Natural killer cell (primary cell): ENCODE data around the gene STAG1. TPM values are rescaled to one million over a fixed set of nuclear protein-coding genes. Genes with fewer than 3 reads are reported as not detected.

Experiments used
- ATAC-seq, 3 donors: fragments of 150-1000 bp in 2 of 3; fragments of 200-7000 bp in 1 of 3; cut with Tn5 transposase; 1 replicate in 1 of 3; 2 replicates in 2 of 3; pipeline ENCODE4 v1.10.0; 2021; ENCODE audit warnings: mild to moderate bottlenecking in 2 of 3, moderate library complexity in 2 of 3
- DNase-seq, 2 donors: peaks; one replicate each; pipeline versions ENCODE4 v3.0.0 to v3.0.0-alpha.2; 2013 to 2021; ENCODE audit warnings: mixed read lengths in 1 of 2
- H3K27ac ChIP-seq: one replicate; pipeline ENCODE4 v1.5.1; 2013; ENCODE audit warnings: mild to moderate bottlenecking, low read length
- H3K27me3 ChIP-seq: one replicate; pipeline ENCODE4 v1.6.1; 2013; ENCODE audit warnings: low read length; ENCODE audit not compliant: control insufficient read depth, insufficient read depth
- H3K36me3 ChIP-seq: one replicate; pipeline ENCODE4 v1.6.1; 2013; ENCODE audit warnings: low read length; ENCODE audit not compliant: control insufficient read depth, insufficient read depth
- H3K4me1 ChIP-seq: one replicate; pipeline ENCODE4 v1.6.1; 2013; ENCODE audit warnings: low read length; ENCODE audit not compliant: control insufficient read depth, insufficient read depth
- H3K4me3 ChIP-seq: one replicate; pipeline ENCODE4 v1.5.1; 2013; ENCODE audit warnings: low read length
- H3K9me3 ChIP-seq: one replicate; pipeline ENCODE4 v1.6.1; 2013; ENCODE audit warnings: low read length; ENCODE audit not compliant: control insufficient read depth, insufficient read depth
- H3K27ac Mint-ChIP-seq, 2 donors: one replicate each; pipeline ENCODE4 v1.8.0; 2022; ENCODE audit warnings: mild to moderate bottlenecking in 2 of 2, mixed read lengths in 2 of 2, moderate library complexity in 1 of 2
- H3K27me3 Mint-ChIP-seq, 2 donors: one replicate each; pipeline ENCODE4 v1.8.0; 2022; ENCODE audit warnings: low read depth in 2 of 2, mixed read lengths in 2 of 2
- H3K36me3 Mint-ChIP-seq: one replicate; pipeline ENCODE4 v1.8.0; 2022; ENCODE audit warnings: mixed read lengths
- H3K4me1 Mint-ChIP-seq, 2 donors: one replicate each; pipeline ENCODE4 v1.8.0; 2022; ENCODE audit warnings: mixed read lengths in 2 of 2
- H3K4me3 Mint-ChIP-seq: one replicate; pipeline ENCODE4 v1.8.0; 2022; ENCODE audit warnings: mild to moderate bottlenecking, moderate library complexity, mixed read lengths
- H3K9me3 Mint-ChIP-seq, 2 donors: one replicate each; pipeline ENCODE4 v1.8.0; 2022; ENCODE audit warnings: mixed read lengths in 2 of 2
- WGBS: methylation state at CpG from one replicate; pipeline ENCODE4 v1.1.7; 2013; ENCODE audit warnings: missing lambda C conversion rate; ENCODE audit not compliant: insufficient coverage; 5-methylcytosine and 5-hydroxymethylcytosine counted together
- intact Hi-C: fragments of 100-400 bp; cut with micrococcal nuclease; formaldehyde crosslinking; loops from one replicate; pipeline ENCODE4 v1.14.2; 2022
- total RNA-seq, 4 donors: library from RNA; stranded (reverse); fragments of 120-200 nt in 1 of 4; gene quantifications; one replicate each; pipeline versions ENCODE4 v1.2.3 to v1.2.4, GENCODE V29; 2013 to 2022
- TF ChIP-seq, protein P1 (sequence below): fragments of 200-600 bp; IDR thresholded peaks from one replicate; pipeline ENCODE4 v1.8.0; 2022; ENCODE audit warnings: antibody characterized with exemption

The STAG1 gene
- total RNA-seq, 3 donors from 2014 or later (not counting 1 experiment from before 2014, with no cell fraction given) = 55.1 to 66.2 (median 60.3) TPM

DNA sequence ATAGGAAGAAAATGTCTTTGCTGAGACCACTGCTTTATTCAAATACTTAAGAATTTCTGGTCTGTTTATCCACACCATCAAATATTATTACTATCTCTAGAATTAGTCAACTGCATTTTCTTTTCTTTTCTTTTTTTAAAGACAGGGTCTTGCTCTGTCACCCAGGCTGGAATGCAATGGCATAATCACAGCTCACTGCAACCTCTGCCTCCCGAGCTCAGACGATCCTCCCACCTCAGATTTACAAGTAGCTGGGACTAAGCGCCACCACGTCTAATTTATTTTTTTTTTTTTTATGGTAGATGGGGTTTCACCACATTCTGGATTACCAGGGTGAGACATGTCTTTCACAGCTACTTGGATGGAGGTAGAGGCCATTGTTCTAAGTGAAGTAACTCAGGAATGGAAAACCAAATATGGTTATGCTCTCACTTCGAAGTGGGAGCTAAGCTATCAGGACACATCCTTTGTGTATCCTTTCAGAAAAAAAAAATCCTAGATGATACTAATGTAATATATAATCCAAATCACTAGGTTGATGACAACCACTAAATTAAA lies 52.8 kb downstream of the STAG1 start:
- TF ChIP-seq, protein P1, sequence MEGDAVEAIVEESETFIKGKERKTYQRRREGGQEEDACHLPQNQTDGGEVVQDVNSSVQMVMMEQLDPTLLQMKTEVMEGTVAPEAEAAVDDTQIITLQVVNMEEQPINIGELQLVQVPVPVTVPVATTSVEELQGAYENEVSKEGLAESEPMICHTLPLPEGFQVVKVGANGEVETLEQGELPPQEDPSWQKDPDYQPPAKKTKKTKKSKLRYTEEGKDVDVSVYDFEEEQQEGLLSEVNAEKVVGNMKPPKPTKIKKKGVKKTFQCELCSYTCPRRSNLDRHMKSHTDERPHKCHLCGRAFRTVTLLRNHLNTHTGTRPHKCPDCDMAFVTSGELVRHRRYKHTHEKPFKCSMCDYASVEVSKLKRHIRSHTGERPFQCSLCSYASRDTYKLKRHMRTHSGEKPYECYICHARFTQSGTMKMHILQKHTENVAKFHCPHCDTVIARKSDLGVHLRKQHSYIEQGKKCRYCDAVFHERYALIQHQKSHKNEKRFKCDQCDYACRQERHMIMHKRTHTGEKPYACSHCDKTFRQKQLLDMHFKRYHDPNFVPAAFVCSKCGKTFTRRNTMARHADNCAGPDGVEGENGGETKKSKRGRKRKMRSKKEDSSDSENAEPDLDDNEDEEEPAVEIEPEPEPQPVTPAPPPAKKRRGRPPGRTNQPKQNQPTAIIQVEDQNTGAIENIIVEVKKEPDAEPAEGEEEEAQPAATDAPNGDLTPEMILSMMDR = no peak
- H3K4me3 ChIP-seq = no peak overlapping the region
- H3K4me1 ChIP-seq = peaks cover 16% of the 10 kb centered on the region
- peaks cover 0 to 4% of the 10 kb centered on the region in 2 donors for H3K9me3 Mint-ChIP-seq
- WGBS = no CpG with 5 or more reads among the region's 5 CpGs
- intact Hi-C loops = no loop called here
- peak overlapping the region; percentile 23 to 94 for H3K27ac Mint-ChIP-seq
- no peaks in the 10 kb centered on the region for H3K36me3 ChIP-seq
- DNase-seq = no peak
- peaks cover 3% of the 10 kb centered on the region for H3K9me3 ChIP-seq
- no peak overlapping the region for H3K27ac ChIP-seq
- H3K27me3 Mint-ChIP-seq = no peaks in the 10 kb centered on the region
- no peak overlapping the region for H3K4me3 Mint-ChIP-seq
- H3K36me3 Mint-ChIP-seq = peaks cover 9% of the 10 kb centered on the region
- peaks cover 66 to 73% of the 10 kb centered on the region in 2 donors for H3K4me1 Mint-ChIP-seq
- ATAC-seq = no peak
- no peaks in the 10 kb centered on the region for H3K27me3 ChIP-seq

- Histone ChIP-seq H3K9me3 (peaks cover 9% of the 10 kb centered on the region), H3K4me1 (peaks cover 26% of the 10 kb centered on the region), H3K4me3 (no peak overlapping the region), H3K27ac (no peak overlapping the region), H3K36me3 (no peaks in the 10 kb centered on the region), H3K27me3 (no peaks in the 10 kb centered on the region)
- Mint-ChIP-seq H3K36me3 (peaks cover 19% of the 10 kb centered on the region), H3K27ac (peak overlapping the region; percentile 23 to 94), H3K4me1 (peaks cover 73 to 80% of the 10 kb centered on the region in 2 donors), H3K4me3 (peak overlapping the region; percentile 2), H3K27me3 (no peaks in the 10 kb centered on the region), H3K9me3 (peaks cover 0 to 4% of the 10 kb centered on the region in 2 donors)
- DNase-seq (no peak), ATAC-seq (no peak)
- no CpG with 5 or more reads among the region's 3 CpGs for WGBS
- TF ChIP-seq, protein P1 = no peak
- intact Hi-C loops = no loop called here
Measured at GRCh38 chr3:136698361-136698760, 53.8 kb downstream of the STAG1 start.

- no peak for ATAC-seq
- Mint-ChIP-seq H3K36me3 (peaks cover 26% of the 10 kb centered on the region), H3K9me3 (peaks cover 0 to 4% of the 10 kb centered on the region in 2 donors), H3K4me3 (peak overlapping the region; percentile 92), H3K27ac (peak overlapping the region; percentile 89 to 94), H3K27me3 (no peaks in the 10 kb centered on the region), H3K4me1 (peaks cover 80 to 88% of the 10 kb centered on the region in 2 donors)
- TF ChIP-seq, protein P1 = no peak
- DNase-seq = no peak
- intact Hi-C loops = no loop called here
- H3K27ac ChIP-seq = no peak overlapping the region
- no peak overlapping the region for H3K4me3 ChIP-seq
- no peaks in the 10 kb centered on the region for H3K27me3 ChIP-seq
- peaks cover 29% of the 10 kb centered on the region for H3K4me1 ChIP-seq
- 92% methylated on average over 6 of the region's 6 CpGs for WGBS
- H3K9me3 ChIP-seq = peaks cover 15% of the 10 kb centered on the region
- H3K36me3 ChIP-seq = no peaks in the 10 kb centered on the region
Measured at GRCh38 chr3:136696797-136697196, 55.4 kb downstream of the STAG1 start.

- Mint-ChIP-seq H3K4me3 (peak overlapping the region; percentile 92), H3K27ac (peak overlapping the region; percentile 89 to 94), H3K36me3 (peaks cover 20% of the 10 kb centered on the region), H3K27me3 (no peaks in the 10 kb centered on the region), H3K9me3 (peaks cover 0 to 4% of the 10 kb centered on the region in 2 donors), H3K4me1 (peaks cover 90 to 93% of the 10 kb centered on the region in 2 donors)
- DNase-seq (peak; percentile 26 to 58), ATAC-seq (peak; percentile 81 to 90 (median 86))
- Histone ChIP-seq H3K4me1 (peaks cover 45% of the 10 kb centered on the region), H3K27ac (peak overlapping the region; percentile 86), H3K27me3 (no peaks in the 10 kb centered on the region), H3K4me3 (no peak overlapping the region), H3K36me3 (no peaks in the 10 kb centered on the region), H3K9me3 (peaks cover 15% of the 10 kb centered on the region)
- TF ChIP-seq, protein P1 = no peak
- intact Hi-C loops = loop anchor here (5.0 kb wide), 1 partner anchor 38 kb away; no protein-coding TSS in a partner anchor
- 40% methylated on average over 2 of the region's 2 CpGs for WGBS
Measured at GRCh38 chr3:136694321-136694720, 57.9 kb downstream of the STAG1 start.
